Epithelial cell of esophagus (primary cell): Measurements from ENCODE around the gene SLC6A13.

Source experiments
- DNase-seq: peaks from one replicate; pipeline ENCODE4 v3.0.0; 2010; ENCODE audit warnings: low read depth
- H3K4me3 ChIP-seq: 2 replicates; pipeline ENCODE4 v1.5.1; 2011; ENCODE audit warnings: mild to moderate bottlenecking, low read length, control low read depth
- TF ChIP-seq, protein P1 (sequence below): IDR thresholded peaks from 2 replicates; pipeline ENCODE4 v1.5.1; 2011; ENCODE audit warnings: low read depth, mild to moderate bottlenecking, low read length, control low read depth, inconsistent platforms; ENCODE audit not compliant: insufficient read depth; ENCODE audit errors: missing control alignments

Gene SLC6A13

DNA sequence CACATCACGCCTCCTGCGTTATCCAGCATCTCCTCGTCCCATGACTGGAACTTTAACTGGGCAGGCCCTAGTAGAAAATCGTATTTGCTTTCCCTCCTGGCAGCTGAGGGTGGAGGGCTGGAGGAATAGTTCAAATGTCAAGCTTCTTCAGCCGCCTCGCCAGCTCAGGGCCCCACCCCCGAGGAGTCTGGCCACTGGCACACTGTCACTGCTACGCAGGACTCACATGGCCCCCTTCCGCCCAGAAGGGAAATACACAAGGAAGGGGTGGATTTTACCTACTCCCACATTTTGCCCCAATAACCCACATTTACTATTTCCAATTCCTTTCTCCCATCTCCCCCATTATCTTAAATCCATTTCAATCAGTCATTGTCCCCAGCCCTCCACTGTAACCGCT is 8.6 kb downstream of the SLC6A13 start:
- TF ChIP-seq, protein P1, sequence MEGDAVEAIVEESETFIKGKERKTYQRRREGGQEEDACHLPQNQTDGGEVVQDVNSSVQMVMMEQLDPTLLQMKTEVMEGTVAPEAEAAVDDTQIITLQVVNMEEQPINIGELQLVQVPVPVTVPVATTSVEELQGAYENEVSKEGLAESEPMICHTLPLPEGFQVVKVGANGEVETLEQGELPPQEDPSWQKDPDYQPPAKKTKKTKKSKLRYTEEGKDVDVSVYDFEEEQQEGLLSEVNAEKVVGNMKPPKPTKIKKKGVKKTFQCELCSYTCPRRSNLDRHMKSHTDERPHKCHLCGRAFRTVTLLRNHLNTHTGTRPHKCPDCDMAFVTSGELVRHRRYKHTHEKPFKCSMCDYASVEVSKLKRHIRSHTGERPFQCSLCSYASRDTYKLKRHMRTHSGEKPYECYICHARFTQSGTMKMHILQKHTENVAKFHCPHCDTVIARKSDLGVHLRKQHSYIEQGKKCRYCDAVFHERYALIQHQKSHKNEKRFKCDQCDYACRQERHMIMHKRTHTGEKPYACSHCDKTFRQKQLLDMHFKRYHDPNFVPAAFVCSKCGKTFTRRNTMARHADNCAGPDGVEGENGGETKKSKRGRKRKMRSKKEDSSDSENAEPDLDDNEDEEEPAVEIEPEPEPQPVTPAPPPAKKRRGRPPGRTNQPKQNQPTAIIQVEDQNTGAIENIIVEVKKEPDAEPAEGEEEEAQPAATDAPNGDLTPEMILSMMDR: no peak
- no peak for DNase-seq
- H3K4me3 ChIP-seq: no peak overlapping the region

DNA sequence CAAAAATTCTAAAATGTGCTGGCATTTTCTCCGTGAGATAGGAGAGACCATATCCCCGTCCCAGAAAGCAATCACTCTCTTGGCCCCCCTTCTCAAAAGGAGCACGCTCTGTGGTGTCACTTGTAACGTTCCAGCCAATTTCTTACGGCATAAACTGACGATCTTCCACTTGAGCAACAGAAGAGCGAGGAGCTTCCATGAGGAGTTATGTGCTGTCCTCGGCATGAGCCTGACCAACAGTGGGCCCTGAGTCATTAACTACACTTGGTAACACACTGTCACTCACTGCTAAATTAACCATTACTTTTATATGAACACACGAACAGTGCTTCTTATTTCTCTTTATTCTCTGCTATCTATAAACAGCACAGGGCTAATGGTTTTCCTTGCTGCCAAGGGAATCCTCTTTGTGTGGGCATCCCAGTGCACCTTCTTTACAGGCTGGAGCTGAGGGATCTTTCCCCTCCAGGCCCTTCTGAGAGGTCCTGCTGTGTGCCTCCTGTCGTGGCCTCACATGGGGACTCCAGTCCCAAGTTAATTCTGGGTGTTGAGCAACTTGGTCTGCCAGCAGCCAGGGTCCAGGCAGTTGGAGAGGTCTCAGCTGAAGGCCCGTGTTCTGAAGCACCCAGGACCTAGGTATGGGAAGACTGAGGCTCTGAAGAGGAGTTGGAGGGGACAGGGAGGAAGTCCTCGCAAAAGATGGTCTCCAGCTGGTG is 9.4 kb downstream of the SLC6A13 start:
- H3K4me3 ChIP-seq: no peak overlapping the region
- no peak for DNase-seq
- TF ChIP-seq, protein P1: no peak

DNA sequence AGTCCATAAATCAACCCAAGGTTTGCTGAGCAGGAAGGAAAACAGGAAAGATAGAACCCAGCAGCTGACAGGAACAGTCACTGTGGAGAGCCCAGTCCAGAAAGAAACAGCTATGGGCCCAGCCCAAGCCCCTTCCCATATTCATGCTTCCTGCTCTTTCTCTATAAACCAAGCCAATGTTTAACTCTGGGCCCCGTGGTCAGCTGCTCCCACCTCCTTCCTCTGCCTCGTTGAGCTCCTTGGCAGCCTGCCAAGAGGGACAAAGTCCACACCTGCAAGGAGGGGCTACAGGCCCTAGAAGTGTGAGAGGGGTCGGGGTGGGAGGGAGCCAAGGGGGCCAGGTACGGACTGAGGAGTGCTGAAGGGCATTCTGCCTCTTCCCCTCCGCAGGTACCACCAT is 10.0 kb downstream of the SLC6A13 start:
- no peak for DNase-seq
- no peak overlapping the region for H3K4me3 ChIP-seq
- TF ChIP-seq, protein P1: no peak

DNA sequence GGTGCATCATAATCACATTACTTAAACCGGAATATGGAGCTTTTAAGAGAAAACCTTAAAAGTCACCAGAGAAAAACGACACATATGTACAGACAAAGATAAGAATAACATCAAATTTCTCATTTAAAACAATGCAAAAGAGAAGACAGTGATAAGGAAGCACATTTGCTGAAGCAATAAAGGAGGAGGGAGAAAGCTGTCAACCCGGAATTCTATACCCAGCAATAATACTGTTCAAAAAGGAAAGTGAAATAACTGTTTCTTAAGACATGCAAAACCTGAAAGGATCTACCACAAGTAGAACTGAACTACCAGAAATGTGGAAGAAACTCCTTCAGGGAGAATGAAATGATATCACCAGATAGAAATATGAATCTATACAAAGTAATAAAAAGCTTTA is 15.4 kb downstream of the SLC6A13 start:
- TF ChIP-seq, protein P1: no peak
- H3K4me3 ChIP-seq: no peak overlapping the region
- no peak for DNase-seq

DNA sequence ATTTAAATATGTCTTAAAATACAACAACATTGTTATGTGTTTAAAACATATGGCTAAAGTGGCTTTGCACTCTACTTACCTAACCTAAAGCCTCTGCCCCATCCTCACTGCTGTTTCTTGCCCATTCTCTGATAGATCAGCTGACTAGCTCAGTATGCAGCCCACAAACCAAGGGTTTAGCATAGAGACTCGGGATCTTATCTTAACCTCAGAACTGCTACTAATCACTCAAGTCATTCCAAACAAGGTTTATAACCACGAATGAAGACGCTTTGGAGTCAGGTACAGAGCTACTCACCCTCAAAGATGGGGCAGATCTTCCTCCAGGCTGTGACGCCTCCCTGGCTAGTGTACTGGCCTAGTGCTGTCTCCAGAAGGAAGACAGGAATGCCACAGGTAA is 19.3 kb downstream of the SLC6A13 start:
- no peak for DNase-seq
- TF ChIP-seq, protein P1: no peak
- H3K4me3 ChIP-seq: no peak overlapping the region

DNA sequence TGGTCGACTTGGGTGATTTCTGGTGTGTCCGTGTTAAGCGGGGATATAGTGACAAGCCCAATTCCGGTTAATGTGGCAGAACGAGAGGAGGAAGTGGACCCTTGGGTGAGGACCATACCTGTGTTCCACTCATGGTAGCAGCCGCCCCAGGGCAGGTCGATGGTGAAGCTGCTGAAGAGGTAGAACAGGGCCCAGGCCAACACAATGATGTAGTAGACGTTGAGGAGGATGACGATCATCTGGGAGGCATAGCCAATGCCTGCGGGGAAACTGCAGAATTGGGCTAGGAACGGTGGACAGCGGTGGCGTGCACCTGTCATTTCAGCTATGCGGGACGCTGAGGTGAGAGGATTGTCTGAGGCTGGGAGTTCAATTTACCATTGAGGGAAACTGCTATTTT is 20.1 kb downstream of the SLC6A13 start:
- H3K4me3 ChIP-seq: no peak overlapping the region
- TF ChIP-seq, protein P1: no peak
- no peak for DNase-seq

DNA sequence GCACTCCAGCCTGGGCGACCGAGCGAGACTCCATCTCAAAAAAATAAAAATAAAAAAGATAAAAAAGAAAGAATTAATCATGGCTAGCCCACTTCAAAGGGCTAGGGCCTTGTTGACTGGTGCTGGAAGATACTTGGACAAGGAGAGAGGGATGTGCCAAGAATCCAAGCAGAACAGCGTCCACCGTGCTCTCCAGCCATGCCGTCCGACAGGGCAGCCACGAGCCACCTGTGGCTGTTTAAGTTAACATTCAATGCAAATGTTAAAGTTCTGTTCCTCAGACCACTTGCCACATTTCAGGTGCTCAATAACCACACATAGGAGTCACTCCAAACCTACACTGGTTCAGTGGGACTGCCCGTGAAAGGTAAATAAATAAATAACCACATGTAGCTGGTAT is 21.4 kb downstream of the SLC6A13 start:
- DNase-seq: no peak
- H3K4me3 ChIP-seq: no peak overlapping the region
- TF ChIP-seq, protein P1: no peak
